B cell (primary cell): ENCODE measurements around the gene PYGM. TPM values are rescaled to one million over a fixed set of nuclear protein-coding genes. Genes with fewer than 3 reads are reported as not detected.

Source experiments
- ATAC-seq: fragments of 200-7000 bp; cut with Tn5 transposase; one replicate; pipeline ENCODE4 v1.10.0; 2021; ENCODE audit warnings: low read depth, mild to moderate bottlenecking, moderate number of reproducible peaks, moderate library complexity
- CTCF ChIA-PET: fragments of 350-600 bp; sonication (Branson Sonifier 250); formaldehyde crosslinking; loops from one replicate; lab custom pipeline; 2021; ENCODE audit warnings: antibody characterized with exemption, inconsistent platforms; lab: Charles Lee
- POLR2A ChIA-PET: fragments of 350-600 bp; sonication (Branson Sonifier 250); formaldehyde crosslinking; loops from one replicate; lab custom pipeline; 2021; ENCODE audit warnings: antibody characterized with exemption; lab: Charles Lee
- DNase-seq: peaks from one replicate; pipeline ENCODE4 v3.0.0; 2013
- H2AFZ ChIP-seq: 2 replicates; pipeline ENCODE4 v1.6.1; 2012; ENCODE audit warnings: mild to moderate bottlenecking, low read depth, low read length; ENCODE audit not compliant: insufficient read depth, poor library complexity, severe bottlenecking
- H3K27ac ChIP-seq, 2 donors: 1 replicate in 1 of 2; 2 replicates in 1 of 2; pipeline ENCODE4 v1.5.1; 2012 to 2013; ENCODE audit warnings: low read length in 2 of 2, mild to moderate bottlenecking in 2 of 2, moderate library complexity in 1 of 2
- H3K27me3 ChIP-seq, 4 experiments: fragments of 200-600 bp in 1 of 4; sonication (generic) in 1 of 4; replicated peaks in 1 of 4; 1 replicate in 2 of 4; 2 replicates in 2 of 4; pipeline versions ENCODE4 v1.6.1 to v1.7.0; 2013 to 2016; ENCODE audit warnings: low read length in 3 of 4, mild to moderate bottlenecking in 2 of 4, mixed read lengths in 1 of 4, moderate library complexity in 1 of 4; ENCODE audit not compliant: insufficient read depth in 4 of 4, control insufficient read depth in 3 of 4; ENCODE audit errors: control extremely low read depth in 1 of 4
- H3K36me3 ChIP-seq, 2 experiments: replicated peaks in 1 of 2; 1 replicate in 1 of 2; 2 replicates in 1 of 2; pipeline versions ENCODE4 v1.6.1 to v1.7.1; 2013; ENCODE audit warnings: low read length in 1 of 2; ENCODE audit not compliant: insufficient read depth in 2 of 2, control insufficient read depth in 1 of 2; ENCODE audit errors: control extremely low read depth in 1 of 2, extremely low read depth in 1 of 2
- H3K4me1 ChIP-seq, 2 donors: fragments of 200-600 bp in 1 of 2; sonication (generic) in 1 of 2; 1 replicate in 1 of 2; 2 replicates in 1 of 2; pipeline versions ENCODE4 v1.5.1 to v1.6.1; 2013 to 2017; ENCODE audit warnings: low read length in 2 of 2; ENCODE audit not compliant: control insufficient read depth in 2 of 2, insufficient read depth in 2 of 2
- H3K4me2 ChIP-seq: replicated peaks from 2 replicates; pipeline ENCODE3; 2012; ENCODE audit warnings: mild to moderate bottlenecking, low read depth, low read length; ENCODE audit not compliant: poor library complexity, severe bottlenecking
- H3K4me3 ChIP-seq, 5 experiments: fragments of 200-600 bp in 1 of 5; sonication (generic) in 1 of 5; 1 replicate in 3 of 5; 2 replicates in 2 of 5; pipeline versions ENCODE4 v1.5.1 to v1.7.0; 2011 to 2016; ENCODE audit warnings: low read length in 4 of 5, mild to moderate bottlenecking in 4 of 5, low read depth in 2 of 5, control low read depth in 1 of 5, moderate library complexity in 1 of 5; ENCODE audit not compliant: insufficient read depth in 1 of 5; ENCODE audit errors: control extremely low read depth in 1 of 5, extremely low read depth in 1 of 5
- H3K79me2 ChIP-seq: fragments of 200-600 bp; sonication (generic); one replicate; pipeline ENCODE4 v1.6.0; 2016; ENCODE audit warnings: low read length; ENCODE audit not compliant: control insufficient read depth, insufficient read depth
- H3K9ac ChIP-seq: fragments of 200-600 bp; sonication (generic); 2 replicates; pipeline ENCODE4 v1.6.1; 2017; ENCODE audit warnings: mild to moderate bottlenecking, low read length, moderate library complexity
- H3K9me3 ChIP-seq, 3 donors: one replicate each; pipeline versions ENCODE4 v1.6.1 to v1.7.1; 2013; ENCODE audit warnings: low read length in 2 of 3; ENCODE audit not compliant: control insufficient read depth in 2 of 3, insufficient read depth in 1 of 3; ENCODE audit errors: control extremely low read depth in 1 of 3
- H4K20me1 ChIP-seq: 2 replicates; pipeline ENCODE4 v1.6.0; 2012; ENCODE audit warnings: mild to moderate bottlenecking, low read length; ENCODE audit not compliant: insufficient read depth, control insufficient read depth, poor library complexity, severe bottlenecking
- H3K27ac Mint-ChIP-seq: one replicate; pipeline ENCODE4 v1.8.0; 2021; ENCODE audit warnings: mixed read lengths
- H3K27me3 Mint-ChIP-seq: one replicate; pipeline ENCODE4 v1.8.0; 2021; ENCODE audit warnings: mixed read lengths
- H3K4me1 Mint-ChIP-seq: one replicate; pipeline ENCODE4 v1.8.0; 2021; ENCODE audit warnings: mixed read lengths
- H3K4me3 Mint-ChIP-seq: one replicate; pipeline ENCODE4 v1.8.0; 2021; ENCODE audit warnings: mixed read lengths
- H3K9me3 Mint-ChIP-seq: one replicate; pipeline ENCODE4 v1.8.0; 2022; ENCODE audit warnings: mixed read lengths; ENCODE audit not compliant: insufficient read depth
- CTCF ChIP-seq: fragments of 200-600 bp; IDR thresholded peaks from one replicate; pipeline ENCODE4 v1.8.0; 2022; ENCODE audit warnings: antibody characterized with exemption, mild to moderate bottlenecking
- EZH2 ChIP-seq: IDR thresholded peaks from 2 replicates; pipeline ENCODE4 v1.6.1; 2012; ENCODE audit warnings: borderline replicate concordance, low read depth, mild to moderate bottlenecking, moderate library complexity, low read length; ENCODE audit not compliant: insufficient read depth, poor library complexity, severe bottlenecking
- WGBS: methylation state at CpG from one replicate; pipeline ENCODE4 v1.1.5; 2013; ENCODE audit warnings: missing lambda C conversion rate; ENCODE audit not compliant: insufficient coverage; 5-methylcytosine and 5-hydroxymethylcytosine counted together
- intact Hi-C: fragments of 100-400 bp; cut with micrococcal nuclease; formaldehyde crosslinking; loops from one replicate; pipeline ENCODE4 v1.10.0; 2022
- polyA plus RNA-seq: library from polyadenylated mRNA; depleted of rRNA; stranded (reverse); fragments of >200 nt; gene quantifications from 2 replicates; pipeline ENCODE4 v1.2.3, GENCODE V29; 2012
- total RNA-seq, 2 donors: library from RNA; stranded (reverse); fragments of 120-200 nt in 1 of 2; gene quantifications; 1 replicate in 1 of 2; 2 replicates in 1 of 2; pipeline versions ENCODE4 v1.2.3 to v1.2.4, GENCODE V29; 2013 to 2022

PYGM gene
- total and polyA plus RNA-seq, 2 donors (not counting 1 experiment from before 2014, with no cell fraction given): 9.3 to 9.6 TPM

GRCh38 chr11:64741375-64742086 lies 18.2 kb downstream of the PYGM start:
- intact Hi-C loops: loop anchor here (1.0 to 10.0 kb wide), 6 partner anchors 18 to 833 kb away; partner anchors contain the start of genes CDC42BPG, EHBP1L1, FAM89B and MAP4K2
- ChIA-PET POLR2A (interaction anchor here (0.6 to 8.9 kb wide), 4 partner anchors 13 to 35 kb away, joined by 3 to 149 read pairs (median 5); partner anchors contain the start of gene SF1), CTCF (interaction anchor here (0.9 to 13.7 kb wide), 13 partner anchors 19 to 252 kb away, joined by 3 to 280 read pairs (median 9); partner anchors contain the start of genes CDC42BPG, MAP4K2, NRXN2 and SF1)
- ATAC-seq (no peak), DNase-seq (no peak)
- Mint-ChIP-seq H3K27me3 (no peaks in the 10 kb centered on the region), H3K4me3 (peak overlapping the region; percentile 97), H3K9me3 (no peaks in the 10 kb centered on the region), H3K27ac (peak overlapping the region; percentile 86), H3K4me1 (peaks cover 39% of the 10 kb centered on the region)
- Histone ChIP-seq H3K4me1 (peaks cover 20 to 26% of the 10 kb centered on the region in 2 donors), H3K9me3 (no peaks in the 10 kb centered on the region), H3K9ac (peak overlapping the region; percentile 94), H3K4me2 (peak overlapping the region; percentile 99), H3K4me3 (peak overlapping the region in 4 of 5 experiments; percentile 72 to 99 (median 90)), H2AFZ (peak overlapping the region; percentile 5), H3K27ac (peak overlapping the region in 1 of 2 donors; percentile 84), H3K36me3 (peaks cover 0 to 53% of the 10 kb centered on the region in 2 experiments), H3K27me3 (no peaks in the 10 kb centered on the region), H3K79me2 (peaks cover 68% of the 10 kb centered on the region), H4K20me1 (peaks cover 75% of the 10 kb centered on the region)
- TF ChIP-seq CTCF (no peak), EZH2 (no peak)
- 90% methylated on average over 20 of the region's 24 CpGs for WGBS

- Histone ChIP-seq H3K4me1 (peaks cover 14 to 24% of the 10 kb centered on the region in 2 donors), H3K27me3 (no peaks in the 10 kb centered on the region), H3K36me3 (peaks cover 0 to 70% of the 10 kb centered on the region in 2 experiments), H3K4me2 (no peak overlapping the region), H4K20me1 (peaks cover 92% of the 10 kb centered on the region), H3K9ac (no peak overlapping the region), H3K9me3 (no peaks in the 10 kb centered on the region), H3K27ac (no peak overlapping the region), H3K79me2 (peaks cover 81% of the 10 kb centered on the region), H3K4me3 (no peak overlapping the region), H2AFZ (no peak overlapping the region)
- WGBS: 96% methylated on average over 9 of the region's 12 CpGs
- H3K4me1 Mint-ChIP-seq: peaks cover 42% of the 10 kb centered on the region
- DNase-seq: no peak
- intact Hi-C loops: loop anchor here (5.0 to 10.0 kb wide), 4 partner anchors 105 to 835 kb away; partner anchors contain the start of genes CDC42BPG, EHBP1L1, FAM89B and PRDX5
- H3K27ac Mint-ChIP-seq: no peak overlapping the region
- no peaks in the 10 kb centered on the region for H3K9me3 Mint-ChIP-seq
- ChIA-PET POLR2A (interaction anchor here (8.9 kb wide), 1 partner anchor 37 kb away, joined by 149 read pairs; the partner anchor contains the start of gene SF1), CTCF (interaction anchor here (3.1 to 6.3 kb wide), 2 partner anchors 37 to 51 kb away, joined by 16 to 74 read pairs; partner anchors contain the start of gene SF1)
- no peak for ATAC-seq
- TF ChIP-seq EZH2 (no peak), CTCF (no peak)
- H3K4me3 Mint-ChIP-seq: no peak overlapping the region
- no peaks in the 10 kb centered on the region for H3K27me3 Mint-ChIP-seq
Observed at GRCh38 chr11:64739871-64740270, 19.9 kb downstream of the PYGM start.
